SU-DHL-6 (cell line): ENCODE data around the gene PCDHAC1.

Source experiments
- CTCF ChIP-seq: fragments of 200-600 bp; sonication (generic); IDR thresholded peaks from one replicate; pipeline ENCODE4 v1.5.1; 2017; ENCODE audit warnings: antibody characterized with exemption, mild to moderate bottlenecking, low read length, moderate library complexity; ENCODE audit not compliant: insufficient read depth, poor library complexity, severe bottlenecking
- EZH2phosphoT487 ChIP-seq: fragments of 200-600 bp; sonication (generic), shearing (Covaris generic); conservative IDR thresholded peaks from 2 replicates; pipeline ENCODE4 v1.6.1; 2018; ENCODE audit warnings: mild to moderate bottlenecking, antibody characterized with exemption, low read length, moderate library complexity, mixed read lengths

- TF ChIP-seq CTCF: no peak
- TF ChIP-seq EZH2phosphoT487: no peak
These were observed 42.0 kb upstream of the PCDHAC1 start for GRCh38 chr5:140883927-140884697.
